Measurements from ENCODE around the gene NOXO1.

The NOXO1 gene

GRCh38 chr16:1998360-1998835, 17.1 kb upstream of the NOXO1 start:
- Histone ChIP-seq H3K27ac (ENCODE audit: low read depth, low read length) (no peak overlapping the region), H3K79me2 (ENCODE audit: insufficient read depth, low read length) (peaks cover 2% of the 10 kb centered on the region), H4K20me1 (ENCODE audit: low read depth, low read length) (no peaks in the 10 kb centered on the region; the same call in 1 of the 2 replicates), H3K36me3 (ENCODE audit: low read length) (no peaks in the 10 kb centered on the region), H2AFZ (ENCODE audit: low read depth, low read length, severe bottlenecking) (no peak overlapping the region), H3K27me3 (ENCODE audit: low read length) (no peaks in the 10 kb centered on the region), H3F3A (ENCODE audit: insufficient read depth) (peaks cover 9% of the 10 kb centered on the region), H3K9ac (ENCODE audit: low read length) (no peak overlapping the region), H3K9me3 (ENCODE audit: insufficient read depth, low read length) (no peaks in the 10 kb centered on the region), H3K4me2 (ENCODE audit: low read depth, low read length, poor library complexity, severe bottlenecking) (no peak overlapping the region), H3K4me3 (ENCODE audit: insufficient read depth, low read length, poor library complexity, severe bottlenecking) (no peak overlapping the region), H3K9me2 (replicated peaks; ENCODE audit: insufficient read depth, low read length) (no peaks in the 10 kb centered on the region)
- no peak for TF ChIP-seq EZH2phosphoT487 (conservative IDR thresholded peaks at IDR 0.05; ENCODE audit: low read length)
- no peak for TF ChIP-seq CTCF (IDR thresholded peaks at IDR 0.05; ENCODE audit: insufficient read depth, low read length, poor library complexity, severe bottlenecking)

- H3K4me2 ChIP-seq (ENCODE audit: low read depth, low read length, poor library complexity, severe bottlenecking) = no peak overlapping the region
- H3K27ac ChIP-seq (ENCODE audit: low read depth, low read length) = no peak overlapping the region
- H3K9me2 ChIP-seq (replicated peaks; ENCODE audit: insufficient read depth, low read length) = no peaks in the 10 kb centered on the region
- H3K4me3 ChIP-seq (ENCODE audit: insufficient read depth, low read length, poor library complexity, severe bottlenecking) = no peak overlapping the region
- H3F3A ChIP-seq (ENCODE audit: insufficient read depth) = peaks cover 9% of the 10 kb centered on the region
- H3K36me3 ChIP-seq (ENCODE audit: low read length) = no peaks in the 10 kb centered on the region
- no peak for TF ChIP-seq EZH2phosphoT487 (conservative IDR thresholded peaks at IDR 0.05; ENCODE audit: low read length)
- TF ChIP-seq CTCF (IDR thresholded peaks at IDR 0.05; ENCODE audit: insufficient read depth, low read length, poor library complexity, severe bottlenecking) = no peak
- no peaks in the 10 kb centered on the region for H4K20me1 ChIP-seq (ENCODE audit: low read depth, low read length)
- no peak overlapping the region for H2AFZ ChIP-seq (ENCODE audit: low read depth, low read length, severe bottlenecking)
- no peak overlapping the region for H3K9ac ChIP-seq (ENCODE audit: low read length)
- H3K9me3 ChIP-seq (ENCODE audit: insufficient read depth, low read length) = no peaks in the 10 kb centered on the region
- H3K79me2 ChIP-seq (ENCODE audit: insufficient read depth, low read length) = no peaks in the 10 kb centered on the region
- no peaks in the 10 kb centered on the region for H3K27me3 ChIP-seq (ENCODE audit: low read length)
Measured at GRCh38 chr16:1997494-1998359, 16.5 kb upstream of the NOXO1 start.

- Histone ChIP-seq H3K27ac (ENCODE audit: low read depth, low read length) (0 out of 2 replicates have a peak overlapping the region, but pooled peaks have one; percentile 8), H3K36me3 (ENCODE audit: low read length) (no peaks in the 10 kb centered on the region), H3K27me3 (ENCODE audit: low read length) (no peaks in the 10 kb centered on the region), H3K4me3 (ENCODE audit: insufficient read depth, low read length, poor library complexity, severe bottlenecking) (no peak overlapping the region), H2AFZ (ENCODE audit: low read depth, low read length, severe bottlenecking) (no peak overlapping the region), H4K20me1 (ENCODE audit: low read depth, low read length) (no peaks in the 10 kb centered on the region), H3F3A (ENCODE audit: insufficient read depth) (peaks cover 13% of the 10 kb centered on the region), H3K79me2 (ENCODE audit: insufficient read depth, low read length) (no peaks in the 10 kb centered on the region), H3K4me2 (ENCODE audit: low read depth, low read length, poor library complexity, severe bottlenecking) (no peak overlapping the region), H3K9me3 (ENCODE audit: insufficient read depth, low read length) (no peaks in the 10 kb centered on the region), H3K9me2 (replicated peaks; ENCODE audit: insufficient read depth, low read length) (no peaks in the 10 kb centered on the region), H3K9ac (ENCODE audit: low read length) (no peak overlapping the region)
- TF ChIP-seq EZH2phosphoT487 (conservative IDR thresholded peaks at IDR 0.05; ENCODE audit: low read length) (no peak), CTCF (IDR thresholded peaks at IDR 0.05; ENCODE audit: insufficient read depth, low read length, poor library complexity, severe bottlenecking) (no peak)
Measured at GRCh38 chr16:1993731-1994131, 12.5 kb upstream of the NOXO1 start.
